Iris pigment epithelial cell (primary cell): Measurements from ENCODE around the gene CEP85L.
A peak's percentile ranks its signal among the peaks of the same experiment; 100 is the strongest.

Experiments used
- DNase-seq: peaks from one replicate; pipeline ENCODE4 v3.0.0-alpha.2; 2011; ENCODE audit warnings: low read depth

Gene CEP85L

DNA sequence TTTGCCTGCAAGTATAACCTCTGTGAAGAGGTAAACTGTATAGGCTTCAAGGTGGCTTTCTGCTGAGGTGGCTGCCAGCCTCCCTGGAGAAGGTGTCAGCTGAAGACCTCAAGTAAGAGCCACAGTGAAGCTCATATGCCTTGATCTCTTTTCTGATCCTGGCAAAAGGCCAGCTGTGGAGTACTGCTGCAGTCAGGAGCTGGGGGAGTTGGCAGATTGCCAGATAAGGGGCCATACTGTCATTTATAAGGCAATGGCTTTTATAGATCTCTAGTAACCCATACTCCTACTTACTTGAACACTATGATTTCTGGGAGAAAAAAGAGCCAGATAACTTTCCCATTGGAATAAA, 8.8 kb upstream of the CEP85L start:
- peak; percentile 58 for DNase-seq

DNA sequence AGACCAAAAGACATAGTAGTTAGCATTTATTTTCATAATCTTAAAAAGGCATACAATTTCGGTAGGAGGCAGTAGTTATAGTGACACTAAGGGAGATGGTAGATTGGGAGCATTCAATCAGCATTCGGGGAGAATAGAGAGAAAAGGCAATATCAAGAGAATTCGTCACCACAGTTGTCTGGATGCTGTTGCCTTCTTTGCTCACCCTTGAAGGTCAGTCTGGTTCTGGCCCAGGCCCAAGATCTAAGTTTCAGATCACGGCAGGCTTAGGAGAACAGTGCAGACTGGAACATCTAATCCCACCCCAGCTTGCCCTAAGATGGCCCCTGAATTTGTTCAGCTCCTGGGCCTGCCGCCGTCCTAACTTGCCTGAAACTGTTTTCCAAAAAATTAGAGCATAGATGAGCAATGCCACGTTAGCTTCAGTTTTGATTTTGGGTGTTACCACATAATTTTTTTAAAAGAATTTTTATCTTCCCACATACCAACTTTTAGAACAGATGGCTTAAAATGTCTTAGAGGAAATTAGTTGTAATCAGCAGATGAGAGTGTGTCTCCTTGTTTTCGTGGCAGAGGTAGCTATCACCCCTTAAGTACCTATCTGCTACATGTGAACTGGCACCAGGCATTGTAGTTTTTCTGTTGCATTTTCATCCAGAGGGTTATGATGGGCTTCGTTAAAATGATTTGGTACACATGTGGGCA, 8.3 kb upstream of the CEP85L start:
- peak; percentile 82 for DNase-seq

DNA sequence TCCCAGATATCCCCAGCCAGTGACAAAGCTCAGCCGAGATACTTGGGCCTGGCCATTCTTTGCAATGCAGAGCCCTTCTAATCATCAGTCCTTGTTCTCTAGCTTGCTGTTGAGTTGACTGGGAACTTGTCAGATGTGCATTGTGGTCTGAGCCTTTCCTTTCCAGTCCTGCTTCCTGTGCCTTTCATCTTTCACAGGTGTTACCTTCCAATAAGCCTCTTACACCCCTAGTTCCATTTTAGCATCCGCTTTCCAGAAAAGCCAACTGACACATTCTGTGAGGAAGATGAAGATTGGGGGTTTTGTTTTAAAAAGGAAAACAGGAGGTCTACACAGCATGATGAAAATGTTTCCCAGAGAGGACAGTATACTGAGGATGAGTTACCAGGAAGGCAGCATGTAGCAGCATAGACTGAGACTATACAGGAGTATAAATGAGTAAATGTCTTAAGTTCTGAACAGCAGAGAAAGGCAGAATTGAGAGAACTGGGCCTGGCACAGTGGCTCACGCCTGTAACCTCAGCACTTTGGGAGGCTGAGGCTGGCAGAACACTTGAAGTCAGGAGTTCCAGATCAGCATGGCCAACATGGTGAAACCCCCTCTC, 5.6 kb upstream of the CEP85L start:
- no peak for DNase-seq

DNA sequence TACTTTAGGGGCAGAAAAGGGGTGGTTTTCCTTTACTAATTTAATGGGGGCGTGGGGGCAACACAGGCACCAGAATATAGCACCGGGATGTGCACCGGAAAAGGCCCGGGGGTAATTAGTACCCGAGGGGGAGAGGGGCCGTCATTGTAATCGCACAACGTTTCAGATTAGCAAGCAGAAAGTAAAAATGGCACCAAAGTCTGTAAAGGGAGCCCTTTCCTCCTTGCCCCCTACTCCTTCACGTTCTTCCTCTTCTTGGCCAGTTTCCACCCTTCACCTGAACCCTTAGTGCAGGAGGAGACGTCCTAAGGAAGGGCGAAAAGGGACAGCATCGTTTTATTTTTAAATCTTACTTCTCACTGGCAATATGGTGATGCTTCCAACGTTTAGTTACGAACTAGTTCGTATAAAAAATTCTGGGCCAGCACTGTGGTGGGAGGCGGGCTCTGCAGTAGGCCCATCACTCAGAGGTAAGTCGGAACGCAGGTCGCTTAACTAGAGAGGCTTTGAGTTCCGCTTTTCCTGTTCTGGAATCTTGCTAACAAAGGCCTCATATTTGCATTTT, 742 bp upstream of the CEP85L start:
- no peak for DNase-seq

DNA sequence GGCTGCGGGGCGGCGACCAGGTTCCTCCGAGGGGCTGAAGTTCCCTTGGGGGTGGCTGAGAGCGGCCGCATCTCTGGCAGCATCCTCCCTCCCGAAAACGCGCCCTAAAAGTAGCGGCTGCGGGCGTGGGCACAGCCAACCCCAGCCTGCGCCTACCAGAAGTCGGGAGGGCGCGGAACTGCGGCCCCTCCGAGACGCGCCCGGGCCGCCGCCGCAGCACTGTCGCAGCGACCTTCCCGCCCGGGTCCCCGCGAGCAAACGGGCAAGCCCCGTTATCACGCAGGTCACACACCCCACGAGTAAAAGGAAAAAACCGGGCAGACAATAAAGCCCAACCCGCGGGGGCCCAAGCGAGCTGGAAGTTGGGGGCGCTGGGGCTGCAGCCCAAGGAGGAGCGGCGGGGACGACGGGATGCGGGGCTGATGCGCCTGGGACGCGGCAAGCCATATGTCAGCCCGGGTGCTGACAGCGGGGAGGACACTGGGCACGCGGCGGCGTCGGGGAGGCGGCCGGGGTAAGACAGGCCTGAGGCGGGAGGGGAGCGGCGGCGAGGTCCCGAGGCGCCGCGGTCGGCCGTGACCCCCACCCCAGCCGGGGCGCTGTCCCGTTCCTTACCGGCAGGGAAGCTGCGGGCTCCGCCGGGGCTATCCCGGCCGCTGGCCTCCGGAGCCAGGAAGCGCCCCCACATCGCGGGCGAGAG, 659 bp downstream of the CEP85L start:
- no peak for DNase-seq

DNA sequence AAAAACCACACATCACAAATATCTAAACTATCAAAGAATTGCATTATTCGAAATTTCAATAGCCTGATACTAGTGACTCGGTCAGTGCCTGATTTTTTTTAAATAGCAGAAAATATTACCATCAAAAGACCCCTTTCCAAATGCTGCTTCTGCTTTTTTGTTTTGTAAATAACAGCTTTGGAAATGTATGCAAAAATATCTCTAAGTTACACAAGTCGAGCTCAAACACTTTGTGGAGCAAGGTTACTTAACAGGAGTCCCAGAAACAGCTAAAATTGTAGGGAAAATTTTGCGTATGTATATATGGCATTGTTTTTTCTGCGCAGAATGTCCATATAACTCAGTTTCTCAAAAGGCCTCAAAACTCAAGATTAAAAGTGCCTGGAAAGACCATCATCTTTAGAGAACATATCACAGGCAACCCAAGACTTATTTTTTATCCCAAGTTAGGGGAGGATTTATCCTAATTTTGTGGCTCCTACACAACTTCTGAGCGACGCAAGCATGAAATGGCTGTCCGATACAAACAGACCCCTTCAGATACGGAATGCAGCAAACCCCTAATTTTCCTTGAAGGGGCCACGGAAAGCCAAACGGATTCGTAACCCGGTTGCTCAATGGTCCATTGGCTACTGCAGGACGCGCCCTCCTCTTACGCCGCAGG, 1.3 kb downstream of the CEP85L start:
- peak; percentile 64 for DNase-seq

DNA sequence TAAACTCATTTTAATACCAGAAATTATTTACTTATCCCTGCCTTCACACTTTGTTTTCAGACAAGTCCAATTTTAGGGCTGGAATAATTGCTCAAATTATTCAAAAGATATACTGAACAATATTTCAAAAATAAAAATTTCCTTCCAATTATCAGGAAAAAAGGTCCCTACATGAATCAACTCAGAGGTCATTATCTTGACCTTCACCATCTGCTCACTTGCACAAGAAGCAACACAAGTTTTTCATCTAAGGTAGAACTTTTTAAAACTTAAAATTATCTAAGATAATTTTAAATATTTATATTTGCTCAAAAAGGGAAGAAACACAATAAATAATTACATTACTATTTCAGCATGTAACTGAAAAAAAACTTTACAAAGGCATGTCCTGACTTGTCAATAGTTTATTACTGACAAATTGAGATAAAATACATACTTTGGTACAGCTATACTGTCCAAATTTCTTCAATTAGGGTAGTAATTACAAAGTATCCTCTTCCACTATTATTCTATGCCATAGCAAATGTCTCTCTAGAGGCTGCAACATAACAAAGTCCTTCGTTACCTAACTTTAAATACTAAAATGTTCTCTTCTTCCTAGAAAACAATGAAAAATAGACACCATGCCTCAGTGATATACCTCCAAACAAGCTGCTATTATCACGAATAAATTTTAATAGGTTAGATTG, 2.4 kb downstream of the CEP85L start:
- no peak for DNase-seq

DNA sequence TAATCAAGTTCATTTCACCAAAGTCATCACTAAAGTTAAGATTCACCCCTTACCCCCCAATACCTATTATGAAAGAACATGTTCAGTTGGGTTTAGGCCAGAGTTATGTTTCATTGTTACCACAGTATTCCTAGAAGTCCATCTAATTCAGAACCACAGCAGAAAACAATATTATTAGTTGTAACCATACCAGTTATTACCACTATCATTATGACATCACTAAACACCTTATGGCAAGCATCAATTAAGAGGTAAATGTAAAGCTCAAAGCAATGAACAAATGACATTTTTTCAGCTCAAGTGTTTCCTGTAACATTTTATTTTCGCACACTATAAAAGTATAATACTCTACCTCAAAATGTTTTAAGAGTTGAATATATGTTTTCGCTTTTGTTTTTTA, 4.4 kb downstream of the CEP85L start:
- DNase-seq = no peak

DNA sequence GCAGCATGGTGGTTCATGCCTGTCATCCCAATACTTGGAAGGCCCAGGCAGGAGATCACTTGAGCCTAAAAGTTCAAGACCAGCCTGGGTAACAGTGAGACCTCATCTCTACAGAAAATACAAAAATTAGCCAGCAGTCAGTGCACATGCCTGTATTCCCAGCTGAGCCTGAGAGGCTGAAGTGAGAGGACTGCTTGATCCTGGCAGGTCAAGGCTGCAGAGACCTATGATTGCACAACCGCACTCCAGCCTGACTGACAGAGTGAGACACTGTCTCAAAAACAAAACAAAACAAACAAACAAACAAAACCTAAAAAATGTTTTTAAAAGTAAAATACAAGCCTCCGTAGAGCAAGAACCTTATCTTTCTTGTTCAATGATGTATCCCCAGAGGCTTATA, 6.0 kb downstream of the CEP85L start:
- DNase-seq = no peak

DNA sequence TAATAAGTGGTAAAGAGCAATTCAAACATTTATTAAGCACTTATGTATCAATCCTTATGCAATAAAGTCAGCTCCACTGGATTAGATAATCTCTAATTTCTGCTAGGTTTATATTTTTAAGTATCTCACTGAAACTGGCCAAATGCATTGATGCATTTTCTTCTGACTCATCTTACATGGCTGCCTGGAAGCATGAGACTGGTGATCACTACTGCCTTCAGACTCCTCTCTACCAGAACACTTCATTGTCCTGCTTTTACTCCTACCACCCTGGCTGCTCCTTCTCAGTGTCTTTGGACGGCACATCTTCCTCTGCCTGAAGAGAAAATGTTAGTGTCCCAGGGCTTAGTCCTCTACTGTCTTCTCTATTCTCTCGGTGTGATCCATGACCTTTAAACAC, 7.4 kb downstream of the CEP85L start:
- DNase-seq = peak; percentile 56

DNA sequence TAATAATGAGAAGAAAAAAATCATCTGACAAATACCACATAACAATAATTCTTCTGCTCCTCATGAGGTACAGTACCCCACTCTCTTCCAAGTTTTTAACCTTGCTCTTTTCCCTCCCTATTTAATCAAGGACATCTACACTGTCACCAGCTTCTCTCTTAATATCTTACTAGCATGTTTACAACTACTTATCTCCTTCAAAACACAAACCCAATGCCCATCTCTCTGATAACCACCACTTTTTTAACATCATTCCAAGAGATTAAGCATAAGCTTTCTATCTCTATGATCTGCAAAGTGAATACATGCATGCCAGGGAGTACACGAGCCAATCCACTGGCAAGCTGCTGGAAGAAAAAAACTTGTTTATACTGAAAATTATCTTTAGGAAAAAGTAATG, 10.3 kb downstream of the CEP85L start:
- no peak for DNase-seq

DNA sequence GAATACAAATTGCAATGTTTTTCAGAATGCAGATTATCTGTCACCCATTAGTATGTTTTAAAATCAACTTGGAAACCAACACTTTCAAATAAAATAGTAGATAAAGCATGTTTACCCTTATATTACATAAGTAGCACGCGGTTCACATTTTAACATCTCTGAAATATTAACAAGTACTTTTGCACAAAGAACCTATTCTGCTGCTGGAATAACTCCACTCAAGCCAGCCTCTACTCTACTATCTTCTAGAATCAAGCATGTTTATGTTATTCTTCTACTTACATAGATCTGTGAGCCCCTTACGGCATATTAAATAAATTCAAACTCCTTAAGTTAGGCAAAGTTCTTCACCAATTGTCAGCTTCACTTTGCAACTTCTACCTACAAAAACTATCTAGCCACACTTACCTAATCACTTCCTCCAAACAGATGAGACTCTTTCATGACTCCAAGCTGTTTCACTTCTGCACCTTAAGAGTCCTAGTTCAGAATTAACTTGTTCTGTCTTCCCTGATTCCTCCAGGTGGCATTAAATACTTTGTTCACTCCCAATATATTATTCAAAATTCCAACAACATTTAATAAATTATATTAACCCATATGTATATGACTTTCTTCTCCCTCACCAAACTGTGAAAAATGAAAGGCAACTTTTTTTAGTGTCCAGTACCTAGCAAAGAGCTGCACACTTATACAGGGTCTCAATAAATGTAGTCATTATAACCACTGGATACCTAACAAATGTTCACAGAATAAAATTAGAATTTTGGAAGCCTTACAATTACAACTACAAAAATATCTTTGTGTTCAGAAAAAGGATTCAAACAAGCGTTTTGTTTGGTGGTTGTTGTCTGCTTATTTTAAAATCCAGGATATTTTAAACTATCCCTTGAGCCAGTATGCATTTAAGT, 12.1 kb downstream of the CEP85L start:
- no peak for DNase-seq

DNA sequence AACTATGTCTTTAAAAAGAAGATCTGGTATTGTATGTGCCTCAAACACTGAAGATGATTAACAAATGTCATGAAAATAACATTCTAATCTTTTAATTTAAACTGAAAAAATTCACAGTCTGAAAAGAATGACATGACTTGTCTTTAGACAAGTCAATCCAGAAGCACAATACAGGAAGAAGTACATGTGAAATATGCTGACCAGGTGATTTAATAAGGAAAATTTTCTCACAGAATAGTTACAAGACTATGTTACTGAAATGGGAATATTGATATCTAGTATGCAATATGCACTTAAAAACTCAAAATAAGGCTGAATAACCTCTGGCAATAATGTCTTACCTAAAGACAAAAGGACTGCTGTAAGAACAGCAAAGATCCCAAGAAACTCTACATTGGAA, 13.1 kb downstream of the CEP85L start:
- DNase-seq = no peak

DNA sequence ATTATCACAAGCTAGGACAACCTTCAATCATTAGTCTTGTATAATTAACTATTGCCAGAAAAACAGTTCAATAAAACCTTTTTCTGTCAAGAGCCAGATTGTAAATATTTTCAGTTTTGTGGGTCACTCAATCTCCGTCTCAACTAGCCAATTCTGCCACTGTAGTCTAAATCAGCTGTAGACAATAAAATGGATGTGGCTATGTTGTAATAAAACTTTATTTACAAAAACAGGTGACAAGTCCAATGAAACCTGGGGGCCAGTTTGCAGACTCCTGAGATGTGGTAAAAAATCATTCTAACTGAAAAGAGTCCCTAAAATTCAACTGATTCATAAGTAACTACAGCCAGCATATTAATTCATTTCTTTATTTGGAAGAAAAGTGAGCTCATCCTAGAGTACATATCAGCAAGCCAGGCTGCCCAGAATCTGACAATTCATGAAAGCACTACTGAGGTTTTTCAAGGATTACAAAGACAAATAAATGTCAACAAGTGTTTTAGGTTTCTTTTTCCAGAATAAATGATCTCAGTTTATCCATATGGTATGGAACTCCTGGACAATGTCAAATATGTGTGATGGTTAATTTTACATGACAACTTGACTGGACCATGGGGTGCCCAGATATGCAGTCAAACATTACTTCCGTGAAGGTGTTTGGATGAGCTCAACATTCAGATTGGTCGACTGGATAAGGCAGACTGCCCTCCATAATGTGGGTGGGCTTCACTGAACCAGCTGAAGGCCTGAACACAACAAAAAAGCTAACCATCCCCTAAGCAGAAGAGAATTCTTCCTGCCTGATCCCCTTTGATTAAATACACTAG, 15.3 kb downstream of the CEP85L start:
- DNase-seq = no peak

DNA sequence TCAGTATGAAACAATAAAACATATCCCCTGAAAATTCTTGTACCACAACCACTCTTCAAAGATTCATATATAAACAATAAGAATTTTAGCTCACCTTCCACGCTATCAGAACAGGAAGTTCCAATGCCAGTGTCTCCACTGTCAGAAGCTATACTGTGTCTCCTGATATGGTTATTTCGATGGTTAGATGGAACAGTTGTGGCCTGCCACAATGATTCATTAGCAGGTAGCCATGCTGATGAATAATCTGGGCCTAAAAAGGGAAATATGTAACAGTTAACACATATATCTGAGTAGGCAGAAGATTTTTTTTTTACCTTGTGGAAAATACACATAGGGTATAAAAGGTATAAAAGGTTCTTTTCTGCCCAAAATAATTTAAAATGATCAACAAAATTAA, 19.0 kb downstream of the CEP85L start:
- no peak for DNase-seq

DNA sequence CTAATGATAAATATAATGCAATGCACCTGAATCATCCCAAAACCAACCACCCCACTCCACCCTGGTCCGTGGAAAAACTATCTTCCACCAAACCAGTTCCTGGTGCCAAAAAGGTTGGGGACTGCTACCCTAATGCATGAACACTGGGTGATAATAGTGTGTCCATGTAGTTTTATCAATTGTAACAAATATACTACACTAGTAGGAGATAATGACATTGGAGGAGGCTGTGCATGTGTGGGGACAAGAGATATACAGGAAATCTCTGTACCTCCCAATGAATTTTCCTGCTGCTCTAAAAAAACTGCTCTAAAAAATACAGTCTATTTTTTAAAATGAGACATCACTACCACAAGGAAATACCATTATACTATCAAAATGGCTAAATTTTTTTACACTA, 20.5 kb downstream of the CEP85L start:
- DNase-seq = no peak

DNA sequence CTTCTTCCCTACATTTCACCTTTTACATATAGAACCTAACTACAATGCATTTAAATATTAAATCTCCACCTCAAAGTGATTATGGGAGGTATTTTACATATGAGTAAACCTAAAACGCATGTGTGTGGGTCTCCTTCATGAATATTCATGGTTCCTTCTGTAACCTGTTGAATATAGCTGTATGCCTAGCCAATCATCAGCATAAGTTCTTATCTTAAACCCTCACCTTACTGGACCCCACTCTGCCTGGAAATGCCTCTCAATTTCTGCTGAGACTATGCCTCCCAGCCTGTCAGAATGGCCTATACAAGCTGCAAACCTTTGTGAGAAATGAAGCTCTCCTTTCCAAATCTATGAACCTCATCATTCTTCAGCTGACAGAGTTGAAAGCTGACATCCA, 21.3 kb downstream of the CEP85L start:
- no peak for DNase-seq

DNA sequence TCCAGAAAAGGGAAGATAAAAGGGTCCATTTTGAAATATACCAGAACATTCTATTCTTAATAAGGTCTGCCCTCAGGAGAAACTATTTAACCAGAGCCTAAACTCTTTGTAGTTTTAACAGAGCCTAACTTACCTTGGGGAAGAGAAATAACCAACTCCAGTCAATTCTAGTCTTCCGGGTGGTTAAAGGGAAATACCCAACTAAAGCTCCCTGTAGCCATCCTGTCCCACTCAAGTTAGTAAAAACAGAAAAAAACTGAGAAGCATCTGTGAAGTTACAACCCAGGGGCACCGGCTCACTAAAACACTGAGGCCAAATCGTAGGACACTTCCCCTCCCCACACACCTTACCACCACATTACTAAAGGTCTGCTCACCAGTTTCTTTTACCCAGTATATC, 23.7 kb downstream of the CEP85L start:
- no peak for DNase-seq

DNA sequence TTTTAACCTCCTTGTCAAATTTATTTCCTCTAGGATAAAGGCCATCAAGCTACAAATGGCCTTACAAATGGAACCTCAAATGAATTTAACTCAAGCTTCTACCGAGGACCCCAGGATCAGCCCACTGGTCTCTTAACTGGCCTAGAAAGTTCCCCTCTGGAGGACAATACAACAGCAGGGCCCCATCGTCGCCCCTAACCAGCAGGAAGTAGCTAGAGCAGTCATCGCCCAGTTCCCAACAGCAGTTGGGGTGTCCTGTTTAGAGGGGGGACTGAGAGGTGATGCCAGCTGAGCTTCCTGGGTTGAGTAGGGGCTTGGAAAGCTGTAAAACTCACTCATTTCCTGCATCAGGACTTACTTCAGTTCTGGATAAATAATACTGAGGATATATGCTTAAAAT, 25.6 kb downstream of the CEP85L start:
- no peak for DNase-seq

DNA sequence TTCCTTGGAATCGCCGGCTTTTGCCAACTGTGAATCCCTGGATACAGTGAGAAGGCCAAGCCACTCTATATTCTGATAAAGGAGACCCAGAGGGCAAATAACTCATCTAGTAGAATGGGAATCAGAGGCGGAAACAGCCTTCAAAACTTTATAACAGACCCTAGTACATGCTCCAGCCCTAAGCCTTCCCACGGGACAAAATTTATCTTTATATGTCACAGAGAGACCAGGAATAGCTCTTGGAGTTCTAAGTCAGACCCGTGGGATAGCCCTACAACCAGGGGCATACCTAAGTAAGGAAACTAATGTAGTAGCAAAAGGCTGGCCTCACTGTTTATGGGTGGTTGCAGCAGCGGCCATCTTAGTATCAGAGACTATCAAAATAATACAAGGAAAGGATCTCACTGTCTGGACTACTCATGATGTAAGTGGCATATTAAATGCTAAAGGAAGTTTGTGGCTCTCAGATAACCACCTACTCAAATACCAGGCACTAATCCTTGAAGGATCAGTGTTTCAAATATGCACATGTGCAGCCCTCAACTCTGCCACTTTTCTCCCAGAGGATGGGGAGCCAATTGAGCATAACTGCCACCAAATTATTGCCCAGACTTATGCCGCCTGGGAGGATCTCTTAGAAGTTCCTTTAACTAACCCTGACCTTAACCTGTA, 29.5 kb downstream of the CEP85L start:
- peak; percentile 38 for DNase-seq
